Cardiac fibroblast (primary cell): Measurements from ENCODE around the gene RGS3.

Experiments used
- DNase-seq, 2 donors: peaks; one replicate each; pipeline versions ENCODE4 v3.0.0 to v3.0.0-alpha.2; 2010; ENCODE audit warnings: low read depth in 2 of 2
- H3K4me3 ChIP-seq, 2 donors: replicated peaks in 1 of 2; 1 replicate in 1 of 2; 2 replicates in 1 of 2; pipeline ENCODE4 v1.5.1; 2011; ENCODE audit warnings: low read depth in 2 of 2, low read length in 2 of 2, mild to moderate bottlenecking in 2 of 2, moderate library complexity in 1 of 2
- TF ChIP-seq, protein P1 (sequence below): IDR thresholded peaks from one replicate; pipeline ENCODE4 v1.5.1; 2011; ENCODE audit warnings: low read depth, mild to moderate bottlenecking, low read length, inconsistent platforms

RGS3 gene

DNA sequence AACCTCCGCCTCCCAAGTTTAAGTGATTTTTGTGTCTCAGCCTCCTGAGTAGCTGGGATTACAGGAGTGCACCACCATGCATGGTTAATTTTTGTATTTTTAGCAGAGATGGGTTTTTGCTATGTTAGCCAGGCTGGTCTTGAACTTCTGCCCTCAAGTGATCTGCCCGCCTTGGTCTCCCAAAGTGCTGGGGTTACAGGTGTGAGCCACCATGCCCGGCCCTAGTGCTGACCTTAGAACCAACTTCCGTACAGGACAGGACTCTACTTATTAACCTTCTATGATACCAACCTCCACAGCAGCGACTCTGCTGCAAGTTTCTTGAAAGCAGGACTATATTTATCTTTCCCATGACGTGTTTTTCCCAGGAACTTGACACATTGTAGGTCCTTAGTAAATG lies 176.9 kb downstream of the RGS3 start:
- DNase-seq = no peak
- TF ChIP-seq, protein P1, sequence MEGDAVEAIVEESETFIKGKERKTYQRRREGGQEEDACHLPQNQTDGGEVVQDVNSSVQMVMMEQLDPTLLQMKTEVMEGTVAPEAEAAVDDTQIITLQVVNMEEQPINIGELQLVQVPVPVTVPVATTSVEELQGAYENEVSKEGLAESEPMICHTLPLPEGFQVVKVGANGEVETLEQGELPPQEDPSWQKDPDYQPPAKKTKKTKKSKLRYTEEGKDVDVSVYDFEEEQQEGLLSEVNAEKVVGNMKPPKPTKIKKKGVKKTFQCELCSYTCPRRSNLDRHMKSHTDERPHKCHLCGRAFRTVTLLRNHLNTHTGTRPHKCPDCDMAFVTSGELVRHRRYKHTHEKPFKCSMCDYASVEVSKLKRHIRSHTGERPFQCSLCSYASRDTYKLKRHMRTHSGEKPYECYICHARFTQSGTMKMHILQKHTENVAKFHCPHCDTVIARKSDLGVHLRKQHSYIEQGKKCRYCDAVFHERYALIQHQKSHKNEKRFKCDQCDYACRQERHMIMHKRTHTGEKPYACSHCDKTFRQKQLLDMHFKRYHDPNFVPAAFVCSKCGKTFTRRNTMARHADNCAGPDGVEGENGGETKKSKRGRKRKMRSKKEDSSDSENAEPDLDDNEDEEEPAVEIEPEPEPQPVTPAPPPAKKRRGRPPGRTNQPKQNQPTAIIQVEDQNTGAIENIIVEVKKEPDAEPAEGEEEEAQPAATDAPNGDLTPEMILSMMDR = no peak
- no peak overlapping the region for H3K4me3 ChIP-seq

GRCh38 chr9:113641100-113641885 lies 177.8 kb downstream of the RGS3 start:
- DNase-seq = no peak
- H3K4me3 ChIP-seq = no peak overlapping the region
- TF ChIP-seq, protein P1 = no peak

GRCh38 chr9:113644321-113644720 lies 180.8 kb downstream of the RGS3 start:
- TF ChIP-seq, protein P1 = no peak
- DNase-seq = no peak

DNA sequence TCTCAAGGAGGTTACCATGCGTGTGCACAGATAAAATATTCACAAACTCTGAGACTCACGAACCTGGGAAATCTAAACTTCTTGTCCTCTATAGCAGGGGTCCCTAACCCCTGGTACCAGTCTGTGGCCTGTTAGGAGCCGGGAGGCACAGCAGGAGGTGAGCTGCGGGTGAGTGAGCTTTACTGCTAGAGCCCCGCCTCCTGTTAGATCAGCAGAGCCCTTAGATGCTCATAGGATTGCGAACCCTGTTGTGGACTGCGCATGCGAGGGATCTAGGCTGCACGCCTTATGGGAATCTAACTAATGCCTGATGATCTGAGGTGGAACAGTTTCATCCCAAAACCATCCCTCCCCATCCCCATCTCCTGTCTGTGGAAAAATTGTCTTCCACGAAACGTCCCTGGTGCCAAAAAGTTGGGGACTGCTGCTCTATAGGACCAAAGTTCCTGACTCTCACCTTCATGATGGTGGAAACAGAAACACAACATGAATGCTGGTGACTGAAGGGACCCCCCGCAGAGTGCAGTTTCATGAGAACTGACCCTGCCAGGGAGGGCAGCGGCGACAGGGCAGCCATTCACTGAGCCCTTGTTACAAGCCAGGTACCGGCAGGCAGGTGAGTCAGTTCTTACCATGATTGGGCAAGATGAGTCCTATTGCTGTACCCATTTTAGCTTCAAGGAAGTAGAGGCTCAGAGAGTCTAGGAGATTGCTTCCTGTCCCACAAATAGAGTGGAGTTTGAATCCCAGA lies 181.9 kb downstream of the RGS3 start:
- DNase-seq = no peak
- no peak overlapping the region for H3K4me3 ChIP-seq
- TF ChIP-seq, protein P1 = no peak

More at GRCh38 chr9:113644321-113644720, 180.8 kb downstream of the RGS3 start:
- H3K4me3 ChIP-seq = no peak overlapping the region

DNA sequence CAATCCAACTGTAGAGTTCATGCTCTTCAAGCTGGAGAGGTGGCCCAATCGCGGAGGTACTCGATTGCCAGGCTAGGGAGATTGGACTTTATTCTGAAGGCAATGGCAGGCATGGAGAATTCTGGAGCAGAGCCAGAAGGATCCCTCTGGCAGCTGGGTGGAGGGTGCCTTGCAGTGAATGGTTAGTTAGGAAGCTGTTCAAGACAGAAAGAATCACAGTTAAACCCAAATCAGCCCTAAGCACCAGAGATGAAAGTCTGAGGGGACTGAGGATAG lies 182.4 kb downstream of the RGS3 start:
- no peak overlapping the region for H3K4me3 ChIP-seq
- no peak for DNase-seq
- TF ChIP-seq, protein P1 = no peak

DNA sequence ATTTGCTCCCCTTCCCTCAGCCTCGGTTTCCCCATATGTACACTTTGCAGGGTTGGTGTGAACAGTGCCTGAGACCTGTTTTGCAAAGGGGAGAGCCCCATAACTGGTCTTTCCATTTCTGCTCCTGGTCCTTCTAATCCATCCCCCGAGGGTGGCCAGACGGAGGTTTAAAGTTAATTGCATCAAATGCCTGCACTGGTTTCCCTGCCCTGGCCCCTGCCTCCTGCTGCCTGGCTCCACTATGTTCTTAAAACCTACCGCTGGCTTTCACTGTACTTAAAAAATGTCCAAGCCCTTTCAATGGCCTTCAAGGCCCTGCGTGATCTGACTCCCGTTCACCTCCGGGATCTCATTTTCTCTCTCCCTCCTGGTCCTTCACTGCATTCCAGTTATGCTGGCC lies 183.0 kb downstream of the RGS3 start:
- TF ChIP-seq, protein P1 = no peak
- H3K4me3 ChIP-seq = no peak overlapping the region

More for the DNA sequence above, 183.0 kb downstream of the RGS3 start:
- no peak for DNase-seq
